Measurements from ENCODE around the gene IGFLR1.

GRCh38 chr19:35727053-35727955, 14.9 kb downstream of the IGFLR1 start:
- no peak for TF ChIP-seq CTCF (IDR thresholded peaks at IDR 0.05; ENCODE audit: poor library complexity, severe bottlenecking)
- TF ChIP-seq EP300 (conservative IDR thresholded peaks at IDR 0.05; ENCODE audit: poor library complexity, severe bottlenecking): no peak
- TF ChIP-seq MXI1 (conservative IDR thresholded peaks at IDR 0.05; ENCODE audit: poor library complexity, severe bottlenecking): no peak
- TF ChIP-seq POLR2AphosphoS5 (IDR thresholded peaks at IDR 0.05): no peak
- TF ChIP-seq EZH2 (IDR thresholded peaks at IDR 0.05; ENCODE audit: borderline replicate concordance, insufficient read depth, low read length, poor library complexity, severe bottlenecking): no peak
- no peak for TF ChIP-seq TAF1 (IDR thresholded peaks at IDR 0.05; ENCODE audit: low read depth)
- TF ChIP-seq RAD21 (conservative IDR thresholded peaks at IDR 0.05): no peak
- no peak for TF ChIP-seq SMC3 (conservative IDR thresholded peaks at IDR 0.05; ENCODE audit: poor library complexity)
